K562 (cell line): Measurements from ENCODE around the gene CDC42EP1. TPM values are rescaled to one million over a fixed set of nuclear protein-coding genes. Genes with fewer than 3 reads are reported as not detected.

Source experiments
- ATAC-seq: fragments of 200-7000 bp; cut with Tn5 transposase; 3 replicates; pipeline ENCODE4 v1.9.1; 2020; ENCODE audit warnings: moderate library complexity
- BruUV-seq: library from RNA; stranded (reverse); fragments of 400-500 nt; replicated peaks from 2 replicates; lab custom pipeline; 2021; lab: Mats Ljungman, UMichigan
- CTCF ChIA-PET: fragments of 300-600 bp; formaldehyde crosslinking; extraction: SDS; loops from one replicate; lab custom pipeline; 2021; ENCODE audit warnings: low intra/inter-chr PET ratio; lab: Yijun Ruan, JAX
- POLR2A ChIA-PET: fragments of 300-600, 350-650 bp; sonication (Branson Sonifier 250); formaldehyde crosslinking; extraction: SDS; loops from one replicate; lab custom pipeline; 2021; ENCODE audit warnings: antibody characterized with exemption, inconsistent platforms; lab: Yijun Ruan, JAX
- DNase-seq, 4 experiments: peaks; one replicate each; pipeline versions ENCODE4 v3.0.0 to v3.0.0-alpha.2; 2011 to 2018; ENCODE audit warnings: low spot score in 3 of 4, mixed read lengths in 3 of 4; ENCODE audit errors: extremely low read depth in 1 of 4
- FAIRE-seq: peaks from 2 replicates; lab custom pipeline; 2011; peaks lifted over from hg19 to GRCh38; lab: Jason Lieb, UNC
- H2AFZ ChIP-seq: 2 replicates; pipeline ENCODE4 v1.6.0; 2011; ENCODE audit warnings: low read depth, low read length, control low read depth, inconsistent platforms
- H3K27ac ChIP-seq: fragments of 200-600 bp; 3 replicates; pipeline ENCODE4 v1.8.0; 2011; ENCODE audit warnings: low read depth, mild to moderate bottlenecking, control low read depth, inconsistent platforms, low read length, moderate library complexity, mixed read lengths; ENCODE audit errors: extremely low read depth
- H3K27me3 ChIP-seq, 2 experiments: fragments of 300-600 bp in 1 of 2; 2 replicates in 1 of 2; 3 replicates in 1 of 2; pipeline versions ENCODE4 v1.6.0 to v1.8.0; 2011; ENCODE audit warnings: inconsistent platforms in 2 of 2, low read length in 2 of 2, mild to moderate bottlenecking in 1 of 2, mixed read lengths in 1 of 2, moderate library complexity in 1 of 2; ENCODE audit not compliant: control insufficient read depth in 2 of 2, insufficient read depth in 2 of 2
- H3K36me3 ChIP-seq: fragments of 300-600 bp; 3 replicates; pipeline ENCODE4 v1.8.0; 2011; ENCODE audit warnings: mild to moderate bottlenecking, low read length, inconsistent platforms; ENCODE audit not compliant: control insufficient read depth, insufficient read depth
- H3K4me1 ChIP-seq, 2 experiments: fragments of 200-600 bp in 1 of 2; replicated peaks in 1 of 2; 2 replicates in 1 of 2; 3 replicates in 1 of 2; pipeline versions ENCODE4 v1.5.1 to v1.8.0; 2011; ENCODE audit warnings: inconsistent platforms in 2 of 2, low read length in 2 of 2, mild to moderate bottlenecking in 1 of 2, mixed read lengths in 1 of 2, moderate library complexity in 1 of 2; ENCODE audit not compliant: control insufficient read depth in 2 of 2, insufficient read depth in 2 of 2
- H3K4me2 ChIP-seq: 2 replicates; pipeline ENCODE4 v1.6.1; 2011; ENCODE audit warnings: low read length, control low read depth, inconsistent platforms, mixed read lengths; ENCODE audit not compliant: insufficient read depth
- H3K4me3 ChIP-seq: fragments of 200-600 bp; sonication (generic), shearing (Covaris generic); 2 replicates; pipeline ENCODE4 v1.5.1; 2016; ENCODE audit warnings: control low read depth, inconsistent platforms
- H3K79me2 ChIP-seq: fragments of 200-600 bp; 3 replicates; pipeline ENCODE4 v1.8.0; 2011; ENCODE audit warnings: low read length, inconsistent platforms; ENCODE audit not compliant: control insufficient read depth, insufficient read depth
- H3K9ac ChIP-seq, 2 experiments: 2 replicates each; pipeline versions ENCODE4 v1.6.0 to v1.6.1; 2011; ENCODE audit warnings: low read depth in 2 of 2, low read length in 2 of 2, control low read depth in 1 of 2, inconsistent platforms in 1 of 2, mild to moderate bottlenecking in 1 of 2, mixed read lengths in 1 of 2; ENCODE audit not compliant: insufficient read depth in 1 of 2
- H3K9me1 ChIP-seq: one replicate; pipeline ENCODE4 v1.6.0; 2011; ENCODE audit warnings: inconsistent platforms, mild to moderate bottlenecking, low read length, moderate library complexity; ENCODE audit not compliant: control insufficient read depth, insufficient read depth
- H3K9me3 ChIP-seq: replicated peaks from 2 replicates; pipeline ENCODE4 v1.5.1; 2011; ENCODE audit warnings: low read depth, low read length, inconsistent platforms; ENCODE audit not compliant: control insufficient read depth, insufficient read depth
- H4K20me1 ChIP-seq: replicated peaks from 2 replicates; pipeline ENCODE4 v1.6.1; 2011; ENCODE audit warnings: low read length, inconsistent platforms, mixed read lengths; ENCODE audit not compliant: control insufficient read depth, insufficient read depth
- ARID2 ChIP-seq: fragments of 450-650 bp; IDR thresholded peaks from 2 replicates; pipeline ENCODE4 v1.6.1; 2017; ENCODE audit warnings: antibody characterized with exemption, mild to moderate bottlenecking
- DACH1 ChIP-seq: fragments of 450-650 bp; IDR thresholded peaks from 2 replicates; pipeline ENCODE4 v1.6.1; 2018; ENCODE audit not compliant: partially characterized antibody
- FOXP1 ChIP-seq: sonication (generic); formaldehyde crosslinking; IDR thresholded peaks from 2 replicates; pipeline ENCODE4 v1.8.0; 2022; ENCODE audit warnings: mild to moderate bottlenecking, missing genetic modification reagents
- HMG20B ChIP-seq: fragments of 250-450 bp; sonication (Bioruptor Pico); IDR thresholded peaks from 2 replicates; pipeline ENCODE4 v1.5.0; 2021; ENCODE audit warnings: mild to moderate bottlenecking
- KDM1A ChIP-seq, 2 experiments: fragments of 450-650 bp; IDR thresholded peaks; 2 replicates each; pipeline ENCODE4 v1.6.1; 2016; ENCODE audit warnings: mild to moderate bottlenecking in 2 of 2
- NCOR1 ChIP-seq: fragments of 450-650 bp; IDR thresholded peaks from 2 replicates; pipeline ENCODE4 v1.6.1; 2016; ENCODE audit warnings: mild to moderate bottlenecking, moderate library complexity
- NFRKB ChIP-seq: fragments of 450-650 bp; IDR thresholded peaks from 2 replicates; pipeline ENCODE4 v1.6.1; 2016; ENCODE audit warnings: low read depth
- NR4A1 ChIP-seq, 2 experiments: fragments of 250-450 bp in 1 of 2; fragments of 450-650 bp in 1 of 2; sonication (Bioruptor Pico) in 1 of 2; IDR thresholded peaks; 2 replicates each; pipeline versions ENCODE4 v1.4.0 to v1.6.1; 2016 to 2020; ENCODE audit warnings: mild to moderate bottlenecking in 2 of 2, missing compliant biosample characterization in 1 of 2, missing genetic modification characterization in 1 of 2, moderate library complexity in 1 of 2
- POLR2G ChIP-seq: fragments of 200-400 bp; formaldehyde crosslinking; IDR thresholded peaks from 2 replicates; pipeline ENCODE4 v1.6.1; 2017; ENCODE audit warnings: low read depth, mild to moderate bottlenecking, antibody characterized with exemption, low read length, moderate library complexity
- TEAD4 ChIP-seq, 2 experiments: sonication (generic) in 1 of 2; formaldehyde crosslinking in 1 of 2; IDR thresholded peaks; 2 replicates each; pipeline versions ENCODE4 v1.6.1 to v1.8.0; 2012 to 2022; ENCODE audit warnings: borderline replicate concordance in 1 of 2, inconsistent platforms in 1 of 2, low read length in 1 of 2, mild to moderate bottlenecking in 1 of 2, missing genetic modification reagents in 1 of 2
- U2AF2 ChIP-seq: fragments of 200-400 bp; formaldehyde crosslinking; optimal IDR thresholded peaks from 2 replicates; pipeline ENCODE3; 2017; ENCODE audit warnings: low read depth, mild to moderate bottlenecking, low read length
- ZNF143 ChIP-seq: sonication (generic); formaldehyde crosslinking; IDR thresholded peaks from 2 replicates; pipeline ENCODE4 v1.9.0; 2022; ENCODE audit warnings: mild to moderate bottlenecking, missing genetic modification reagents
- ZNF311 ChIP-seq: fragments of 250-450 bp; sonication (Bioruptor Pico); IDR thresholded peaks from 2 replicates; pipeline ENCODE4 v1.4.0; 2020; ENCODE audit warnings: mild to moderate bottlenecking, moderate library complexity
- WGBS: fragments of 100-300 bp; shearing (Covaris generic); methylation state at CpG from one replicate; pipeline ENCODE4 v1.1.6; 2016; ENCODE audit warnings: low coverage, mixed read lengths; ENCODE audit not compliant: insufficient coverage; ENCODE audit errors: missing lambda C conversion rate; 5-methylcytosine and 5-hydroxymethylcytosine counted together
- in situ Hi-C: fragments of 300-500 bp; cut with MboI; formaldehyde crosslinking; loops from 4 replicates; pipeline ENCODE4 v1.15.0; 2018; ENCODE audit warnings: inconsistent platforms, mixed read lengths
- intact Hi-C: fragments of 100-400 bp; cut with micrococcal nuclease; formaldehyde crosslinking; loops from 2 replicates; pipeline ENCODE4 v1.14.2; 2022
- polyA plus RNA-seq, 8 experiments: library from polyadenylated mRNA; depleted of rRNA in 4 of 8; stranded (reverse) in 5 of 8; unstranded in 3 of 8; fragments of >200 nt; fragmentation: Nextera tagmentation in 2 of 8; fragmentation: Illumina TruSeq in 1 of 8; extraction: Ambion mirVana in 2 of 8; extraction: Trizol in 1 of 8; gene quantifications; 2 replicates each; pipeline versions ENCODE4 v1.2.1 to v1.2.3, GENCODE V29; 2011 to 2014; ENCODE audit warnings: inconsistent platforms in 1 of 8, missing spikeins in 1 of 8
- total RNA-seq, 7 experiments: library from RNA; depleted of rRNA in 6 of 7; stranded (reverse); fragments of >200 nt in 6 of 7; fragmentation: Illumina TruSeq in 2 of 7; extraction: Trizol in 2 of 7; gene quantifications; 2 replicates each; pipeline versions ENCODE4 v1.2.1 to v1.2.3, GENCODE V29; 2011 to 2021; ENCODE audit warnings: low replicate concordance in 1 of 7
- TF ChIP-seq, protein P1 (sequence below): fragments of 250-450 bp; sonication (Bioruptor Pico); IDR thresholded peaks from 2 replicates; pipeline ENCODE4 v1.4.0; 2020; ENCODE audit warnings: mild to moderate bottlenecking, moderate library complexity
- TF ChIP-seq, protein P2 (sequence below): fragments of 250-450 bp; sonication (Bioruptor Pico); IDR thresholded peaks from 2 replicates; pipeline ENCODE4 v1.5.1; 2021; ENCODE audit warnings: mild to moderate bottlenecking

CDC42EP1 gene
- total and polyA plus RNA-seq, 9 of the 15 experiments (the other 6 are each of a cell fraction or from before 2014, with no cell fraction given) = 0.67 to 70.2 (median 7.3) TPM

GRCh38 chr22:37569009-37569920, 9.0 kb downstream of the CDC42EP1 start:
- H2AFZ ChIP-seq = no peak overlapping the region
- DNase-seq (peak in 2 of 4 experiments; percentile 35 to 42), FAIRE-seq (no peak), ATAC-seq (peak; percentile 55)
- no peaks in the 10 kb centered on the region for H3K9me3 ChIP-seq
- H3K4me3 ChIP-seq = no peak overlapping the region
- H3K9me1 ChIP-seq = peaks cover 5% of the 10 kb centered on the region
- ChIA-PET CTCF (interaction anchor here (0.7 kb wide), 1 partner anchor 30 kb away, joined by 3 read pairs; no protein-coding TSS in a partner anchor), POLR2A (interaction anchor here (0.6 to 2.1 kb wide), 16 partner anchors 8 to 415 kb away, joined by 3 to 16 read pairs (median 4); partner anchors contain the start of genes CDC42EP1, LGALS2 and SOX10)
- no TSS peak for BruUV-seq
- no peak overlapping the region; the same call in 1 of the 2 replicates for H3K4me2 ChIP-seq
- H3K36me3 ChIP-seq = peaks cover 37% of the 10 kb centered on the region; the same call in 2 of the 3 replicates
- intact Hi-C loops (no loop called here), in situ Hi-C loops (no loop called here)
- H3K27me3 ChIP-seq = no peaks in the 10 kb centered on the region
- peaks cover 49% of the 10 kb centered on the region for H4K20me1 ChIP-seq
- H3K79me2 ChIP-seq = peaks cover 30% of the 10 kb centered on the region
- WGBS = 38% methylated on average over 13 of the region's 21 CpGs
- H3K9ac ChIP-seq = peak overlapping the region in 1 of 2 experiments; percentile 66; a peak in 1 of 4 replicates
- H3K4me1 ChIP-seq = peaks cover 7 to 34% of the 10 kb centered on the region in 2 experiments; a peak in 4 of 5 replicates
- no peak overlapping the region for H3K27ac ChIP-seq
- TF ChIP-seq, protein P1, sequence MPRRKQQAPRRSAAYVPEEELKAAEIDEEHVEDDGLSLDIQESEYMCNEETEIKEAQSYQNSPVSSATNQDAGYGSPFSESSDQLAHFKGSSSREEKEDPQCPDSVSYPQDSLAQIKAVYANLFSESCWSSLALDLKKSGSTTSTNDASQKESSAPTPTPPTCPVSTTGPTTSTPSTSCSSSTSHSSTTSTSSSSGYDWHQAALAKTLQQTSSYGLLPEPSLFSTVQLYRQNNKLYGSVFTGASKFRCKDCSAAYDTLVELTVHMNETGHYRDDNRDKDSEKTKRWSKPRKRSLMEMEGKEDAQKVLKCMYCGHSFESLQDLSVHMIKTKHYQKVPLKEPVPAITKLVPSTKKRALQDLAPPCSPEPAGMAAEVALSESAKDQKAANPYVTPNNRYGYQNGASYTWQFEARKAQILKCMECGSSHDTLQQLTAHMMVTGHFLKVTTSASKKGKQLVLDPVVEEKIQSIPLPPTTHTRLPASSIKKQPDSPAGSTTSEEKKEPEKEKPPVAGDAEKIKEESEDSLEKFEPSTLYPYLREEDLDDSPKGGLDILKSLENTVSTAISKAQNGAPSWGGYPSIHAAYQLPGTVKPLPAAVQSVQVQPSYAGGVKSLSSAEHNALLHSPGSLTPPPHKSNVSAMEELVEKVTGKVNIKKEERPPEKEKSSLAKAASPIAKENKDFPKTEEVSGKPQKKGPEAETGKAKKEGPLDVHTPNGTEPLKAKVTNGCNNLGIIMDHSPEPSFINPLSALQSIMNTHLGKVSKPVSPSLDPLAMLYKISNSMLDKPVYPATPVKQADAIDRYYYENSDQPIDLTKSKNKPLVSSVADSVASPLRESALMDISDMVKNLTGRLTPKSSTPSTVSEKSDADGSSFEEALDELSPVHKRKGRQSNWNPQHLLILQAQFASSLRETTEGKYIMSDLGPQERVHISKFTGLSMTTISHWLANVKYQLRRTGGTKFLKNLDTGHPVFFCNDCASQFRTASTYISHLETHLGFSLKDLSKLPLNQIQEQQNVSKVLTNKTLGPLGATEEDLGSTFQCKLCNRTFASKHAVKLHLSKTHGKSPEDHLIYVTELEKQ (CRISPR knock-in tag) = no peak
- TF ChIP-seq, protein P2, sequence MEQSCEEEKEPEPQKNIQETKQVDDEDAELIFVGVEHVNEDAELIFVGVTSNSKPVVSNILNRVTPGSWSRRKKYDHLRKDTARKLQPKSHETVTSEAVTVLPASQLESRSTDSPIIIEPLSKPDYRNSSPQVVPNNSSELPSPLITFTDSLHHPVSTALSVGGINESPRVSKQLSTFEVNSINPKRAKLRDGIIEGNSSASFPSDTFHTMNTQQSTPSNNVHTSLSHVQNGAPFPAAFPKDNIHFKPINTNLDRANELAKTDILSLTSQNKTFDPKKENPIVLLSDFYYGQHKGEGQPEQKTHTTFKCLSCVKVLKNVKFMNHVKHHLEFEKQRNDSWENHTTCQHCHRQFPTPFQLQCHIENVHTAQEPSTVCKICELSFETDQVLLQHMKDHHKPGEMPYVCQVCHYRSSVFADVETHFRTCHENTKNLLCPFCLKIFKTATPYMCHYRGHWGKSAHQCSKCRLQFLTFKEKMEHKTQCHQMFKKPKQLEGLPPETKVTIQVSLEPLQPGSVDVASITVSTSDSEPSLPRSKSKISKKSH = no peak
- no peak for TF ChIP-seq HMG20B
- TF ChIP-seq ARID2 = no peak
- TF ChIP-seq NFRKB = no peak
- no peak for TF ChIP-seq ZNF143
- TF ChIP-seq KDM1A (IDR thresholded peaks at IDR 0.05) = no peak
- TF ChIP-seq DACH1 = no peak
- TF ChIP-seq POLR2G = peak; percentile 39; the same call in 1 of the 2 replicates
- TF ChIP-seq NR4A1 (CRISPR knock-in tag; IDR thresholded peaks at IDR 0.05) = no peak
- no peak for TF ChIP-seq NR4A1 (tag; IDR thresholded peaks at IDR 0.05)
- TF ChIP-seq TEAD4 (IDR thresholded peaks at IDR 0.05; ENCODE audit: low read length) = 0 out of 2 replicates have a peak, but pooled peaks have one; percentile 24
- TF ChIP-seq TEAD4 (CRISPR knock-in tag; IDR thresholded peaks at IDR 0.05; ENCODE audit: borderline replicate concordance) = no peak
- no peak for TF ChIP-seq ZNF311 (CRISPR knock-in tag)
- TF ChIP-seq U2AF2 = no peak
- no peak for TF ChIP-seq FOXP1 (CRISPR knock-in tag)
- no peak for TF ChIP-seq NCOR1
